Endothelial cell (in vitro differentiated cells): ENCODE measurements around the gene UBE2U. TPM values are rescaled to one million over a fixed set of nuclear protein-coding genes. Genes with fewer than 3 reads are reported as not detected.
"Not testable (repeated sequence)": the region's sequence is repeated elsewhere in the genome, so short reads cannot be mapped to it uniquely, and the experiment has no call there.

Source experiments
- DNase-seq: peaks from one replicate; pipeline ENCODE4 v3.0.0; 2021; ENCODE audit warnings: low spot score
- H3K27ac Mint-ChIP-seq: one replicate; pipeline ENCODE4 v1.8.0; 2021; ENCODE audit warnings: mixed read lengths, inconsistent platforms; ENCODE audit not compliant: unreplicated experiment
- H3K27me3 Mint-ChIP-seq: one replicate; pipeline ENCODE4 v1.8.0; 2021; ENCODE audit warnings: mild to moderate bottlenecking, moderate library complexity, mixed read lengths, inconsistent platforms; ENCODE audit not compliant: unreplicated experiment
- H3K36me3 Mint-ChIP-seq: one replicate; pipeline ENCODE4 v1.8.0; 2021; ENCODE audit warnings: mild to moderate bottlenecking, low read depth, mixed read lengths, inconsistent platforms; ENCODE audit not compliant: unreplicated experiment
- H3K4me1 Mint-ChIP-seq: one replicate; pipeline ENCODE4 v1.8.0; 2021; ENCODE audit warnings: mild to moderate bottlenecking, mixed read lengths, inconsistent platforms; ENCODE audit not compliant: unreplicated experiment
- H3K4me3 Mint-ChIP-seq: one replicate; pipeline ENCODE4 v1.8.0; 2021; ENCODE audit warnings: mild to moderate bottlenecking, mixed read lengths, inconsistent platforms; ENCODE audit not compliant: unreplicated experiment
- H3K9me3 Mint-ChIP-seq: one replicate; pipeline ENCODE4 v1.8.0; 2021; ENCODE audit warnings: mixed read lengths, inconsistent platforms; ENCODE audit not compliant: unreplicated experiment
- total RNA-seq: library from RNA; stranded (reverse); fragmentation: NEBNext Ultra II Directional; extraction: Animal tissue kit (Norgen Biotek cat#: 25700); gene quantifications from one replicate; pipeline ENCODE4 v1.2.1, GENCODE V29; 2021; ENCODE audit not compliant: unreplicated experiment
- TF ChIP-seq, protein P1 (sequence below): fragments of 200-600 bp; sonication (generic); IDR thresholded peaks from one replicate; pipeline ENCODE4 v1.5.0; 2021; ENCODE audit warnings: antibody characterized with exemption; ENCODE audit not compliant: unreplicated experiment

The UBE2U gene
- total RNA-seq, 1 donor from 2014 or later, result not detected

DNA sequence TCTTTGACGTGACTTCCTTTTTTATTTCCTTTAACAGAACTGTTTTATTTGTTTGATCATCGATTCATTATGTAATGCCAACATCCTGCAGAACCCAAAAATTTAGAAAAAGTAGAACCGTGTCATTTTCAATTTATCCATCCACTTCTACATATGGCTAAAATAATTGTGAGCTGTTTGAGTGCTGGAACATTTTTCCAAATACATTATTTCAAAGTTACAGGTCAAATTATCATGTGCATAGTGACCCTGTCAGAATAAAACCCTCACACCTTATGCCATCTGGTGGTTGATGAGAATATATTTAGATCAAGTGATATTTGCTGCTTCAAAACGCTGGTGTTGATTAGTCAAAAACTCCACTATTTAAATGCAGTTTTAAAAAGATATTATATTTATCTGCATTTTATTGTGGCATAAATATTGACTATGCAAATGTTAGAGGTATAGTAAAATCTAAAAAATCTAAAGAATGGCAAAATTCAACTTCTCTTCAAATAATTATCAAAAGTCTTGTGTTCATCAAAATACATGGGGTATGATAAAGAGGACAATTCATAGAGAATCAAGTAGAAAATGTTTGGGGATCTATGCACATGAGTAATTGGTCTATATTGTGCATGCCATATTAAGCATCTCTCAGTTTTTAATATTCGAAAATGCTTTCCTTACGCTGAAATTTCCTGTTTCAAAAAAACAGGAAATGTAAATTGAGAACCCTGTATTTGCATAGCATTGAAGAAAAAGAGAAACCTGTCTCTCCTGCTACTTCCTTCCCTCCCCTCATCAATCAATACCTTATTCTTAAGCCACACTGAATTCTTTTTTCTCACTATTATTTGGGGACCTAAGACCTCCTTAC, 39.7 kb downstream of the UBE2U start:
- no peaks in the 10 kb centered on the region for H3K9me3 Mint-ChIP-seq
- no peak for DNase-seq
- no peaks in the 10 kb centered on the region for H3K27me3 Mint-ChIP-seq
- peaks cover 24% of the 10 kb centered on the region for H3K4me1 Mint-ChIP-seq
- no peak overlapping the region for H3K4me3 Mint-ChIP-seq
- H3K36me3 Mint-ChIP-seq, result no peaks in the 10 kb centered on the region
- H3K27ac Mint-ChIP-seq, result peak overlapping the region; percentile 58
- TF ChIP-seq, protein P1, sequence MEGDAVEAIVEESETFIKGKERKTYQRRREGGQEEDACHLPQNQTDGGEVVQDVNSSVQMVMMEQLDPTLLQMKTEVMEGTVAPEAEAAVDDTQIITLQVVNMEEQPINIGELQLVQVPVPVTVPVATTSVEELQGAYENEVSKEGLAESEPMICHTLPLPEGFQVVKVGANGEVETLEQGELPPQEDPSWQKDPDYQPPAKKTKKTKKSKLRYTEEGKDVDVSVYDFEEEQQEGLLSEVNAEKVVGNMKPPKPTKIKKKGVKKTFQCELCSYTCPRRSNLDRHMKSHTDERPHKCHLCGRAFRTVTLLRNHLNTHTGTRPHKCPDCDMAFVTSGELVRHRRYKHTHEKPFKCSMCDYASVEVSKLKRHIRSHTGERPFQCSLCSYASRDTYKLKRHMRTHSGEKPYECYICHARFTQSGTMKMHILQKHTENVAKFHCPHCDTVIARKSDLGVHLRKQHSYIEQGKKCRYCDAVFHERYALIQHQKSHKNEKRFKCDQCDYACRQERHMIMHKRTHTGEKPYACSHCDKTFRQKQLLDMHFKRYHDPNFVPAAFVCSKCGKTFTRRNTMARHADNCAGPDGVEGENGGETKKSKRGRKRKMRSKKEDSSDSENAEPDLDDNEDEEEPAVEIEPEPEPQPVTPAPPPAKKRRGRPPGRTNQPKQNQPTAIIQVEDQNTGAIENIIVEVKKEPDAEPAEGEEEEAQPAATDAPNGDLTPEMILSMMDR, result peak; percentile 72

DNA sequence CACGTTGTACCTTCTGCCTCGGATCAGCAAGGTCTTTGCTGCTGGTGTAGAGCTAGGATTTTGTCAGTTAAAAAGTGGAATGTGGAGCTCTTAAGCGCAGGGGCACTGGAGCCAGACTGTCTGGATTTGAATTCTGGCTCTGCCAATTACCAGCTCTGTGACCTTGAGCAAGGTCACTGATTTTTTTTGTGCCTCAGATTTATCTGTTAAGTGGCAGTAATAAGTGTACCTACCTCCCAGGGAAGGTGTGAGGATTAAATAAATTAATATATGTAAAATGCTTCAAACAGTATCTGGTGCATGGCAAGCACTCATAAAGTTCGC, 40.3 kb downstream of the UBE2U start:
- H3K4me3 Mint-ChIP-seq, result no peak overlapping the region
- no peaks in the 10 kb centered on the region for H3K9me3 Mint-ChIP-seq
- H3K27me3 Mint-ChIP-seq, result no peaks in the 10 kb centered on the region
- TF ChIP-seq, protein P1, result no peak
- H3K27ac Mint-ChIP-seq, result peak overlapping the region; percentile 58
- H3K4me1 Mint-ChIP-seq, result peaks cover 24% of the 10 kb centered on the region
- no peaks in the 10 kb centered on the region for H3K36me3 Mint-ChIP-seq
- DNase-seq, result no peak

DNA sequence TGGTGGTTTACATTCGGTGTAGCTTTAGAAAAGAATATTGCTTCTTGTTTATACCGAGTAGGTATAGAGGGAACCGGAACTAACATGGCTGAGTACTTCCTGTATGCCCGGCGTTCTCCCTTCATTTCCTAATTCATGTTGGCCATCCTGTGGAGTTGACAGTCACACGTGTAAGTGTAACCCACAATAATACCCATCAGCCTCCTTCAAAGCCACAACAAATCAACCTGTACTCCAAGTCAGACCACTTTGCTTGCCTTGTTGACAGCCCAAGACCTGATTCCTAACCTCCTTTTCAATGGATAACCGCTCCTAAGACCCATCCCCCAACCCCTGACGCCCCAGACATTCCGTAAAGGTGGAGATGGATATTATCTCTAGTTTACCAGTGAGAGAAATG, 42.1 kb downstream of the UBE2U start:
- peak; percentile 9 for DNase-seq
- Mint-ChIP-seq H3K4me3 (peak overlapping the region; percentile 86), H3K4me1 (peaks cover 24% of the 10 kb centered on the region)

GRCh38 chr1:64246294-64246917, 43.0 kb downstream of the UBE2U start:
- H3K9me3 Mint-ChIP-seq, result no peaks in the 10 kb centered on the region
- peaks cover 24% of the 10 kb centered on the region for H3K4me1 Mint-ChIP-seq
- H3K27ac Mint-ChIP-seq, result no peak overlapping the region
- TF ChIP-seq, protein P1, result peak; percentile 86
- H3K27me3 Mint-ChIP-seq, result no peaks in the 10 kb centered on the region
- H3K36me3 Mint-ChIP-seq, result no peaks in the 10 kb centered on the region
- no peak for DNase-seq
- no peak overlapping the region for H3K4me3 Mint-ChIP-seq

More for the DNA sequence above, 42.1 kb downstream of the UBE2U start:
- TF ChIP-seq, protein P1, result no peak
- H3K27ac Mint-ChIP-seq, result peak overlapping the region; percentile 96
- no peaks in the 10 kb centered on the region for H3K36me3 Mint-ChIP-seq
- H3K9me3 Mint-ChIP-seq, result no peaks in the 10 kb centered on the region
- no peaks in the 10 kb centered on the region for H3K27me3 Mint-ChIP-seq

DNA sequence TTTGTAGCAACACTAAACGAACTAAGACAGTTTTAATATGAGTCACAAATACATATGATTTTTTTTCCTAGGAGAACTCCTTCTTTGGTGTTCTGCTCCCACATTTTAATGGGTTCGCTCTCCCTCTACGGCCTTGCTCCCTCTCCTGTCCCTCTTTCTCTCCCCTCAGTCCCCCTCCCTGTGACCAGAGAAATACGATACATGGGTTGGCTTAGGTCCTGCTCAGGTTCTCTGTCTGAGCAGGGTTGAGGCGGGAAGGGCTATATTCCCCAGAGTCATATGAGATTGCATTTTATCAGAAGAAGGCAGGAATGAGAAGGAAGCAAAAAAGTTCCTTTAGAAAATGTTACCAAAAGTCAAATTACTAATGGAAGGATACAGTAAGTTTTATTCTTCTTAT, 44.6 kb downstream of the UBE2U start:
- peaks cover 24% of the 10 kb centered on the region for H3K4me1 Mint-ChIP-seq
- no peak overlapping the region for H3K27ac Mint-ChIP-seq
- no peaks in the 10 kb centered on the region for H3K36me3 Mint-ChIP-seq
- H3K4me3 Mint-ChIP-seq, result no peak overlapping the region
- no peaks in the 10 kb centered on the region for H3K27me3 Mint-ChIP-seq
- TF ChIP-seq, protein P1, result no peak
- H3K9me3 Mint-ChIP-seq, result no peaks in the 10 kb centered on the region
- DNase-seq, result no peak

DNA sequence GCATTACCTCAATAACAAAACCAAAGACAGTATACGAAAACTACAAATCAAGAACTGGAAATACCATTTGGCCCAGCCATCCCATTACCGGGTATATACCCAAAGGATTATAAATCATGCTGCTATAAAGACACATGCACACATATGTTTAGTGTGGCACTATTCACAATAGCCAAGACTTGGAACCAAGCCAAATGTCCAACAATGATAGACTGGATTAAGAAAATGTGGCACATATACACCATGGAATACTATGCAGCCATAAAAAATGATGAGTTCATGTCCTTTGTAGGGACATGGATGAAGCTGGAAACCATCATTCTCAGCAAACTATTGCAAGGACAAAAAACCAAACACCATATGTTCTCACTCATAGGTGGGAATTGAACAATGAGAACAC, 47.0 kb downstream of the UBE2U start:
- not testable (repeated sequence) for H3K9me3 Mint-ChIP-seq, H3K36me3 Mint-ChIP-seq, H3K27ac Mint-ChIP-seq, DNase-seq, H3K4me3 Mint-ChIP-seq, H3K4me1 Mint-ChIP-seq, H3K27me3 Mint-ChIP-seq
